NCI-H1092 treated with DMSO at 0.1 percent for 48 hours (cell line): ENCODE results near the gene UGDH.
"Not testable (repeated sequence)": the region's sequence is repeated elsewhere in the genome, so short reads cannot be mapped to it uniquely, and the experiment has no call there.

Experiments
- DNase-seq: peaks from one replicate; lab custom pipeline; 2025; lab: John Stamatoyannopoulos, UW

The UGDH gene

DNA sequence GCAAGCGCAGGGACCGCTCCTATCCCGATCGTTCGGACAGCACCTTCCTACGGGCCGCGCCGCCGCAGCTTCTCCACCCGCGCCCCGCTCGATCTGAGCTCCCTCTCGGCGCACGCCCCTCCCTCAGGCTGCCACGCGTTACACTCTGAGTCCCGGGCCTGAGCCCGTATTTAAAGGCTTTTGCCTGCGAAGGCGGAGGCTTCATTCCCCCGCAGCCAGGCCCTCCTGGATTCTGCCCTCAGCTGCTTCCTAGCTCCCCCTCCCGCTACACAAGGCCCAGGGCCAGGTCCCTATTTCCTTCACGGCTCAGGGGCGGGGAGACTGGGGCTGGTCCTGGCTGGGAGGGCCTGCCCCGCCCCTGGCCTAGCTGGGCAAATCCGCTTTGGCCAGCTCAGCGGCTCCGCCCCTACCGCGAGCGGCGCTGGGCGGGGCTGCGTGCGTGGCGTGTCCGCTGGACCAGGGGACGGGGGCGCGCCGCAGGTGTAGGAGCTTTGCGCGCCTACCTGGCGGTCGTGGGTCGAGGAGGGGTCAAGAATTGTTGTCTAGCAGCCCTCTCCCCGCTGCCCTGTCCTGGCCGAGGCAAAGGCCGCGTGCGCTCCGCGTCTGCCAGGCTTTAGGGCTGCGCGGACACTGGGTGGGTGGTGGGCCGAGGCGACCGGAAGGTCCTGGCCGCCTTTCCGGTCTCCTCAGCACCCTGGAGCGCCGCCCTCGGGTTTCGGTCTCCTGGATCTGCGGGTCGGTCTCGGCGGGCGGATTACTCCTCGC, at the start of gene UGDH:
Gene UGDH (minus strand): TSS at position 144 of the 765 bp plus-strand sequence. CDS start 5,927 bp downstream, outside the sequence.
- peak; percentile 96 for DNase-seq

DNA sequence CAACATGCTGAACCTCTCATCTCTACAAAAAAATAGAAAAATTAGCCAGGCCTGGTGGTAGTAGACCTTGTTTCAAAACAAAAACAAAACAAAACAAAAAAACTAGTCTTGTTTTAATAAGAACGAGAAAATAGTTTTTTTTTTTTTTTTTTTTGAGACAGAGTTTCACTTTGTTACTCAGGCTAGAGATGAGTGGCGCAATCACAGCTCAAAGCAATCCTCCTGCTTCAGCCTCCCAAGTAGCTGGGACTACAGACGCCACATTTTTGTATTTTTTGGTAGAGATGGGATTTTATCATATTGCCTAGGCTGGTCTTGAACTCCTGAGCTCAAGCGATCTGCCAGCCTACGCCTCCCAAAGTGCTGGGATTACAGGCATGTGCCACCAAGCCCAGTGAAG, 47.7 kb upstream of the UGDH start:
- DNase-seq = no peak

- no peak for DNase-seq
These were observed 44.3 kb upstream of the UGDH start for GRCh38 chr4:39571504-39571903.

GRCh38 chr4:39571054-39571453, 43.8 kb upstream of the UGDH start:
- no peak for DNase-seq

- no peak for DNase-seq
These were observed 42.0 kb upstream of the UGDH start for GRCh38 chr4:39569209-39569608.

DNA sequence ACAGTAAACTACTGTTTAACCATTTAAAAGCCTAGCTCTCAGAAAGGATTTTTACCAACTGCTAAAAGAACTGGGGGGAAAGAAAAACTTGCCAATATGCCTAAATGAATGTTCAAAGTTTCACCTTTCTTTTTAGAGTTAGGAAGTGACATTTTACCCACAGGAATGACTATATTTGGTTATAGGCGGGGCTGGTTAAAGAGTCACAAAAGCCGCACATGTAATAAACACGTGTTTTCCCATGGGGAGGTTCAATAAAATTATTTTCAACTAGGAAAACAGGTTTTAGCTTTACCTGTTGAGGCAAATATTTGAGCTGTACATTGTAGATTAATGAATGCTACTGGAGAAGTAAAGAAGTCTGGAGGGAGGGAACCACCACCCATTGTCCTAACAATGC, 41.6 kb upstream of the UGDH start:
- no peak for DNase-seq

- DNase-seq = no peak
These were observed 38.8 kb upstream of the UGDH start for GRCh38 chr4:39565878-39566600.

GRCh38 chr4:39563346-39563847, 36.2 kb upstream of the UGDH start:
- no peak for DNase-seq

- no peak for DNase-seq
These were observed 35.6 kb upstream of the UGDH start for GRCh38 chr4:39562792-39563191.

DNA sequence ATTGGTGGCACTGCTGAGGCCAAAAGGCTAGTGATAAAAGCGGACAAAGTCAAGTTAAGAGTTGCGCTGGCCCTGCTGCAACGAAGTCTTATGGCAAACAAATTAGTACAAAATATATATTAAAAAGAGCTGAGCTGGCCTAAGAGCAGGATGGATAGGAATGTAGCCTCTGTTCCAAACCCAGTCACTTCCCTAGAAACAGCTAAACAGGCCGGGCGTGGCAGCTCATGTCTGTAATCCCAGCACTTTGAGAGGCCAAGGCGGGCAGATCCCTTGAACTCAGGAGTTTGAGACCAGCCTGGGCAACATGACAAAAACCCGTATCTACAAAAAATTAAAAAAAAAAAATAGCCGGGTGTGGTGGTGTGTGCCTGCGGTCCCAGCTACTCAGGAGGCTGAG, 32.4 kb upstream of the UGDH start:
- DNase-seq = no peak

DNA sequence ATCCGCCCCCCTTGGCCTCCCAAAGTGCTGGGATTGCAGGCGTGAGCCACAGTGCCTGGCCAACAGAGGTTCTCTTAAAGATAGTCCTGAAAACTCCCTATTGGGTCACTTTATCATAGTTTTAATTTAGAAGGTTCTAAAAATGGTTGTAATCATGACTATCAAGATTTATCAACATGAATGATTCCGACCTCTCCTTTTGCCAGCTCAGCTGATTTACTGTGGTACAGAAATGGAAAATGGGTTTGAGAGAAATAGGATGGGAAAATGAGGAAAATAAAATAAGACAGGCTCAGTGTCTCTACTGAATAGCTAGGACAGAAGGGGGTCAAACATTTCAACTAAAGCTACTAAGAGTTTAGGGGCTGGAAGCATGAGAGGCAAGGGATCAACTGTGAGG, 28.2 kb upstream of the UGDH start:
- DNase-seq = no peak

- DNase-seq = no peak
These were observed 21.3 kb upstream of the UGDH start for GRCh38 chr4:39548425-39549067.

DNA sequence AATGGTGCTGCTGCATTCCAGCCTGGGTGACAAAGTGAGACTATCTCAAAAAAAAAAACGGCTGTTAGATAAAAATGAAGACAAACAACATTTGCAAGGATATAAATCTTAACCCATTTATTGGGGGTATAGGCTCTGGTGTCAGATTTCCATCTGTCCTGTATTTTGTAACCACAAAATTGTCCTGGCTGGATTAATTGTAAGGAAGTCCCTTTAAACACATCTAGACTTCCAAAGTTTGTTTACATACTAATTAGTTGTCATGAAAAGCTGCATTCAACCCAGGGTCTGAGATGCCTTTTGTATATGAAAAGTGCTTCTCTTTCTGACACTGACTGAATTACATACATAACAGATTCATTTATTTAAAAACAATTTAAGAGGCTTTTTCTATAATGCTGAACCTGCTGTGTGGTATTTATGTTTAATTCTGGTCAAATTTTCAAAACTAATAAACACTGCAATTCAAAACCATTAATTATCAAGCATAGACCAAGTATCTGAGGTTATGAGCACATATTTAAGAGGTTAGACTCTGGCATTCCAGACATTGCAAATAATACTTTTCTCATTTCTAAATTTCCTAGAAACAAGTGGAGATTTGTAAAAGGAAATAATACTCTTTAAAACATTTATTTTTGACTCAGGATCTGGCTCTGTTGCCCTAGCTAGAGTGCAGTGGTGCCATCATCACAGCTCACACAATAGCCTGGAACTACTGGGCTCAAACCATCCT, 17.5 kb upstream of the UGDH start:
- no peak for DNase-seq

DNA sequence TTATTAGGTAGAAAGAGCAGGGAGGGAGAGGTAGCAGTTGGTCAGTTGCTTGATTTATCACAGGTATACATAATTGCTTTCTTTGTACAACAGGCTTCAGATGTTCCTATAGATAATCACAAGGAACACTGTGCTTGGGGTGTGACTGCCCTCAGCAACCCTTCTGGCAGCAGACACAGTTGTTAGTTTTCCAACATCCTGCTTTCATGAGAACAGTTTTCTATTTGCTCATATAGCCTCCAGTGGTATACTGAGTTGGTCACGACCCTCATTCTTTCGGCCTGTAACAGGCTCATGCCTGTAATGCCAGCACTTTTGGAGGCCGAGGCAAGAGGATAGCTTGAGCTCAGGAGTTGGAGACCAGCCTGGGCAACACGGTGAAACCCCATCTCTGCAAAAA, 16.8 kb upstream of the UGDH start:
- not testable (repeated sequence) for DNase-seq

DNA sequence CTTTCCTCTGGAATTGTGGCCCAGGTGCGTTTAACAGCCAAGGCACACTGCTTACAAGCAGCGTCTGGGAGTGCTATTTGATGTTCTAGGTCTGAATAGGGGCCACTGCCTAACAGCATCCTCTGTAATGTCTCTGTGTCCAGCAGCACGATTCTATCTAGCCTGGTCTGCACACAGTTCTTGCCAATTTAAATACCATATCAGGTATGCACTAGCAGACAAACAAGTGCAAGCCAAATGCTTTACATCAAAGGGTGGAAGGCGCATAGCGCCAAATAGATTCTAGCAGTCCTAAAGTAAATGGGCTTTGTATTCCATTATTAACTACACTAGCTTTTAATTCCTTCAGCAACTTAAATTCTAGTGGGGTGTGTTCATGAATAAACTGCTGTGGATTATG, 15.8 kb upstream of the UGDH start:
- DNase-seq = no peak

DNA sequence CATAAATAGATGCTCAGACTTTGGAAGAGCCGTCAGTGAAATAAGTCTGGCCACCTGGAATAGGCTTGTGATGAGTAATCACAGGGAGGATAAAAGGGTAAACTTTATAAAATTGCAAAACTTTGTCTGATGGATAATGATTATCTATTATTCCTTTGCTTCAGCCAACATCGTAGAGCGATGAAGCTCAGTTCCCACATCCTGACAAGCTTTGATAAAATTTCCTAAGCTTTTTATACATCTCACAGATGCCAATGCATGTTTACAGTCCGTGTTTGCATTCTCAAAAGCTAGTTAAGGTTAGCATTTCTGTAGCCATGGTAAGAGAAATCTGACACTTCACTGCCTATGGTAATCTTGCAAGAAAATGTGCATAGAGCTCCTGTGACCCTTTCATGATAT, 15.4 kb upstream of the UGDH start:
- no peak for DNase-seq

DNA sequence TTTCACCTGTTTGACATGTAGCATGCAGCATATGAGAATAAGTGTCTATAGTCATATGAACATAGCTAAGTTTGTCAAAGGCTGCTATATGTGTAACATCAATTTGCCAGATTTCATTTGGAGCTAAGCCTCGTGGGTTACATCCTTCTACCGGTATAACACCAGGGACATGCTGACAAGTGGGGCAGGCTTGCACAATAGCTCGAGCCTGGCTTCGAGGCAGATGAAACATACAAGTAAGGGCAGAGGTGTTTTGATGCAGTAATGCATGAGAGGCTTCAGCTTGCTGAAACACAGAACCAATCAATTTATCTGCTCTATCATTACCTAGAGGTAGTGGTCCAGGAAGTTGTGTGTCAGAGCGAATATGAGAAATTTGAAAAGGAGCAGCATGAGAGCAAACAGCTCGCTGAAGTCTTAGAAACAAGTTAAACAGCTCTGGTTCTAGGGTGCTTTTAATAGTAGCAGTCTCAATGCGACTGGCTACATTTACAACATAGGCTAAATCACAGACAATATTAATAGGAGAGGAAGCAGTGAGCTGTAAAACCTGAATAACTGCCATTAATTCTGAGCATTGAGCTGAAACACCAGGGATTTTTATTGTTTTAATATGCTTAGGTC, 14.9 kb upstream of the UGDH start:
- DNase-seq = no peak

DNA sequence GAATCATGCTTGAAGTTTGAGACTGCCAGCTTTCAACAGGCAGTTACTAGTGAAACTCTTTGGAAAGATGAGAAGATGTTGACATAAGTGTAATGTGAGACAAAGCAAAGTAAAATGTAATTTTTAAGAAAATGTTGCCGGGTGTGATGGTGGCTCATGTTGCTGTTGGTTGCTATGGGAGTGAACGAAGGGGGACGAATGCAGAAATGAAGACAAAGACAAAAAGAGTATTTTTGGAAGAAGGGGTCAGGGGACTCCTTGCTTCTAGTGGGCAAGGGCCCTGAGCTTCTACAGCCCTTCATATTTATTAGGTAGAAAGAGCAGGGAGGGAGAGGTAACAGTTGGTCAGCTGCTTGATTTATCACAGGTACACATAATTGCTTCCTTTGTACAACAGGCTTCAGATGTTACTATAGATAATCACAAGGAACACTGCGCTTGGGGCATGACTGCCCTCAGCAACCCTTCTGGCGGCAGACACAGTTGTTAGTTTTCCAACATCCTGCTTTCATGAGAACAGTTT, 11.9 kb upstream of the UGDH start:
- DNase-seq = no peak

GRCh38 chr4:39533541-39533940, 6.3 kb upstream of the UGDH start:
- no peak for DNase-seq

DNA sequence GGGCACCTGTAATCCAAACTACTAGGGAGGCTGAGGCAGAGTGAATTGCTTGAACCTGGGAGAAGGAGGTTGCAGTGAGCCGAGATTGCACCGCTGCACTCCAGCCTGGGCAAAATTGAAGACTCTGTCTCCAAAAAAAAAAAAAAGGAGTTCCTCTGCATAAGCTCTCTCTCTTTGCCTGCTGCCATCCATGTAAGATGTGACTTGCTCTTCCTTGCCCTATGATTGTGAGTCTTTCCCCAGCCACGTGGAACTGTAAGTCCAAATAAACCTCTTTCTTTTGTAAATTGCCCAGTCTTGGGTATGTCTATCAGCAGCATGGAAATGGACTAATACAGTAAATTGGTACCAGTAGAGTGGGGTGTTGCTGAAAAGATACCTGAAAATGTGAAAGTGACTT, 5.0 kb upstream of the UGDH start:
- DNase-seq = not testable (repeated sequence)

GRCh38 chr4:39530682-39531081, 3.4 kb upstream of the UGDH start:
- no peak for DNase-seq
